ENCODE data around the gene TNRC18.

GRCh38 chr7:5287802-5288201 is 135.8 kb downstream of the TNRC18 start:
- no peak for TF ChIP-seq CTCF (conservative IDR thresholded peaks at IDR 0.05; ENCODE audit: low read length)
- no peak for TF ChIP-seq EZH2phosphoT487 (IDR thresholded peaks at IDR 0.05; ENCODE audit: borderline replicate concordance)
